Measurements from ENCODE around the gene RAMP1.

GRCh38 chr2:237885931-237886684, 26.7 kb downstream of the RAMP1 start:
- TF ChIP-seq CTCF (IDR thresholded peaks at IDR 0.05) (no peak), POLR2A (IDR thresholded peaks at IDR 0.05) (no peak)

Measured in thyroid gland (tissue), 4 donors.